Endometrium (tissue), 2 donors: ENCODE data around the gene ADAMTS3.

Source experiments
- FAIRE-seq: peaks from 2 replicates; lab custom pipeline; 2012; peaks lifted over from hg19 to GRCh38; lab: Jason Lieb, UNC
- donor health status: control.
- donor health status: control.

The ADAMTS3 gene

GRCh38 chr4:72568959-72569718 lies at the start of gene ADAMTS3:
ADAMTS3 (minus strand) TSS chr4:72569221; CDS start chr4:72568762, 459 bp downstream.
- no peak for FAIRE-seq

GRCh38 chr4:72613959-72614358 lies 44.9 kb upstream of the ADAMTS3 start:
- no peak for FAIRE-seq

- FAIRE-seq: no peak
These were observed 37.7 kb upstream of the ADAMTS3 start for GRCh38 chr4:72606751-72607150.

- FAIRE-seq: no peak
These were observed 35.3 kb upstream of the ADAMTS3 start for GRCh38 chr4:72604324-72604723.

GRCh38 chr4:72602396-72603376 lies 33.7 kb upstream of the ADAMTS3 start:
- peak; percentile 85 for FAIRE-seq

GRCh38 chr4:72591547-72592454 lies 22.8 kb upstream of the ADAMTS3 start:
- no peak for FAIRE-seq

GRCh38 chr4:72587334-72587733 lies 18.3 kb upstream of the ADAMTS3 start:
- no peak for FAIRE-seq

GRCh38 chr4:72582853-72583252 lies 13.8 kb upstream of the ADAMTS3 start:
- FAIRE-seq: no peak

- FAIRE-seq: no peak
These were observed 8.2 kb upstream of the ADAMTS3 start for GRCh38 chr4:72577211-72577610.

- FAIRE-seq: no peak
These were observed 2.3 kb upstream of the ADAMTS3 start for GRCh38 chr4:72571337-72571736.

- FAIRE-seq: no peak
These were observed 756 bp upstream of the ADAMTS3 start for GRCh38 chr4:72569719-72570235.

GRCh38 chr4:72567821-72568675 lies 973 bp downstream of the ADAMTS3 start:
- no peak for FAIRE-seq

GRCh38 chr4:72567036-72567435 lies 2.0 kb downstream of the ADAMTS3 start:
- no peak for FAIRE-seq

- FAIRE-seq: no peak
These were observed 2.5 kb downstream of the ADAMTS3 start for GRCh38 chr4:72566464-72566972.

- FAIRE-seq: no peak
These were observed 4.2 kb downstream of the ADAMTS3 start for GRCh38 chr4:72564789-72565188.

- FAIRE-seq: no peak
These were observed 4.8 kb downstream of the ADAMTS3 start for GRCh38 chr4:72564184-72564583.

GRCh38 chr4:72558655-72559054 lies 10.4 kb downstream of the ADAMTS3 start:
- FAIRE-seq: no peak

GRCh38 chr4:72557021-72557420 lies 12.0 kb downstream of the ADAMTS3 start:
- no peak for FAIRE-seq

- no peak for FAIRE-seq
These were observed 13.6 kb downstream of the ADAMTS3 start for GRCh38 chr4:72555377-72555831.
